ENCODE measurements around the gene ASPRV1. TPM values are rescaled to one million over a fixed set of nuclear protein-coding genes. Genes with fewer than 3 reads are reported as not detected.

Gene ASPRV1
- total and polyA plus RNA-seq, 10 of the 15 experiments (the other 5 are each of a cell fraction or from before 2014, with no cell fraction given): 0.11 to 1.1 (median 0.33) TPM

DNA sequence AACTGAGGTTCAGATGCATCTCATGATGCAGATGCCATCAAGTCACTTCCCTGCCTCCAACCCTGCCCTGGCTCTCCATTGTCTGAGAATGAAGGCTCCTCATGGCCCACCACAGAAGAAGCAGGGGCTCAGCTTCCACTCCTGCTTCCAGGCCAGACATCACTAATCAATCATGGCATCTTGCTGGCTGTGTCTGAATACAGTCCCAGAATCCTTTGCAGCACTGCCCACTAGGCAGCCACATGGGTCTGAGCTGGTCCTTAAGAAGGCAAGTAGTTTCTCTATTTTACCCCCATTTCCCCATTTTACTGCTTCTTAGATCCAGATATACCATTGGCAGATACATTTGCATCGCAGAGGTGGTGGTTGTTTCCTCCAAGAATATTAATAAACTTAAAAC, 7.3 kb downstream of the ASPRV1 start:
- no peak for TF ChIP-seq TAF1 (IDR thresholded peaks at IDR 0.05; ENCODE audit: borderline replicate concordance, low read depth, low read length)
- TF ChIP-seq, protein P1, sequence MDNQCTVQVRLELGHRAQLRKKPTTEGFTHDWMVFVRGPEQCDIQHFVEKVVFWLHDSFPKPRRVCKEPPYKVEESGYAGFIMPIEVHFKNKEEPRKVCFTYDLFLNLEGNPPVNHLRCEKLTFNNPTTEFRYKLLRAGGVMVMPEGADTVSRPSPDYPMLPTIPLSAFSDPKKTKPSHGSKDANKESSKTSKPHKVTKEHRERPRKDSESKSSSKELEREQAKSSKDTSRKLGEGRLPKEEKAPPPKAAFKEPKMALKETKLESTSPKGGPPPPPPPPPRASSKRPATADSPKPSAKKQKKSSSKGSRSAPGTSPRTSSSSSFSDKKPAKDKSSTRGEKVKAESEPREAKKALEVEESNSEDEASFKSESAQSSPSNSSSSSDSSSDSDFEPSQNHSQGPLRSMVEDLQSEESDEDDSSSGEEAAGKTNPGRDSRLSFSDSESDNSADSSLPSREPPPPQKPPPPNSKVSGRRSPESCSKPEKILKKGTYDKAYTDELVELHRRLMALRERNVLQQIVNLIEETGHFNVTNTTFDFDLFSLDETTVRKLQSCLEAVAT (IDR thresholded peaks at IDR 0.05): peak; percentile 66; the same call in 1 of the 2 replicates
- intact Hi-C loops (cut with micrococcal nuclease; ENCODE audit: unreplicated experiment): no loop called here
- Histone ChIP-seq H3K36me3 (ENCODE audit: control insufficient read depth in 2 of 2, insufficient read depth in 2 of 2, low read length in 1 of 2) (no peaks in the 10 kb centered on the region), H3K4me2 (ENCODE audit: control insufficient read depth, insufficient read depth) (no peak overlapping the region), H2AFZ (ENCODE audit: control insufficient read depth, low read depth, low read length) (no peak overlapping the region), H3K9me3 (replicated peaks; ENCODE audit: control insufficient read depth, insufficient read depth, low read length) (no peaks in the 10 kb centered on the region), H4K20me1 (ENCODE audit: control insufficient read depth, insufficient read depth) (no peaks in the 10 kb centered on the region), H3K27me3 (replicated peaks in 1 of 2; ENCODE audit: control insufficient read depth in 2 of 2, insufficient read depth in 2 of 2, low read length in 1 of 2) (no peaks in the 10 kb centered on the region), H3K27ac (ENCODE audit: control insufficient read depth, insufficient read depth) (no peak overlapping the region), H3K79me2 (ENCODE audit: control insufficient read depth, insufficient read depth, low read length) (no peaks in the 10 kb centered on the region), H3K4me3 (no peak overlapping the region), H3K9ac (ENCODE audit: control insufficient read depth, insufficient read depth, low read length) (no peak overlapping the region), H3K4me1 (ENCODE audit: control insufficient read depth, insufficient read depth, low read length) (no peaks in the 10 kb centered on the region)
- FAIRE-seq (no peak), ATAC-seq (peak; percentile 39; the same call in 2 of the 3 replicates), DNase-seq (ENCODE audit: low read depth, low spot score) (no peak)
- WGBS (ENCODE audit: insufficient coverage, insufficient replicate concordance, low lambda C conversion rate, missing lambda C conversion rate): 89% methylated on average over 1 of the region's 1 CpG
- ChIA-PET RAD21 (ENCODE audit: unreplicated experiment) (no interaction called here), POLR2A (no interaction called here), SMC1A (ENCODE audit: uncharacterized antibody, unreplicated experiment) (interaction anchor here (0.6 to 1.1 kb wide), 2 partner anchors 13 to 91 kb away, joined by 3 to 4 read pairs; no protein-coding TSS in a partner anchor), CTCF (interaction anchor here (1.3 kb wide), 1 partner anchor 42 kb away, joined by 4 read pairs; no protein-coding TSS in a partner anchor)
- in situ Hi-C loops (cut with MboI): no loop called here
- BruUV-seq (replicated peaks): no TSS peak

DNA sequence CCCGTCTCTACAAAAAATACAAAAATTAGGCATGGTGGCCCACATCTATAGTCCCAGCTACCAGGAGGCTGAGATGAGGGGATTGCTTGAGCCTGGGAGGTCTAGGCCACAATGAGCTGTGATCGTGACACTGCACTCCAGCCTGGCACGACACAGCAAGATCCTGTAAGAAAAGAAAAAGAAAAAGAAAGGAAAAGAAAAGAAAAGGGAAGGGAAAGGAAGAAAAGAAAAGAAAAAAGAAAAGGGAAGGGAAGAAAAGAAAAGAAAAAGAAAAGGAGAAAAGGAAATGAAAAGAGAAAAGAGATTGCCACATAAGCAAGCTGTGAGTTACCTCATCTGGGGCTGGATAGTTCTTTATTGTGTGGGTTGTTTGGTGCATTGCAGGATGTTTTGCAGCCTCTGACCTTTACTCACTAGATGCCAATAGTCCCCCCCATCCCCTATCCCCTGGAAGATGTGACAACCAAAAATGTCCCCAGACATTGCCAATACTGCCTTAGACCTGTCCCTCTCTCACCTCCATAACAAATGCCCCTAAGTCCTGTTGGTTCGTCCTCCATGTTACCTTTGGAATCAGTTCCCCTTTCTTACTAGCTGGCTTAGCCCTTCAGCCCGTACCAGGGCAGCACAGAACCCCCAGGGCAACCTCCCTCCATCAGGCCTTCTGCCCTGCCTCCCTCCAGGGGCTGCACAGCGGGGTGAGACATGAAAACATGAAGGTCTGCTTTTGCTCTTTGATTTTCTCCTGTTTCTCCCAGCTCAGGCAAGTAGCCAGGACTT, 8.9 kb downstream of the ASPRV1 start:
- SMC1A ChIA-PET (ENCODE audit: uncharacterized antibody, unreplicated experiment): interaction anchor here (1.1 to 1.3 kb wide), 3 partner anchors 12 to 109 kb away, joined by 3 read pairs; no protein-coding TSS in a partner anchor
- ATAC-seq (peak; percentile 69), DNase-seq (ENCODE audit: low read depth, low spot score) (no peak), FAIRE-seq (no peak)
- Histone ChIP-seq H2AFZ (ENCODE audit: control insufficient read depth, low read depth, low read length) (no peak overlapping the region), H3K36me3 (ENCODE audit: control insufficient read depth in 2 of 2, insufficient read depth in 2 of 2, low read length in 1 of 2) (no peaks in the 10 kb centered on the region), H3K9me3 (replicated peaks; ENCODE audit: control insufficient read depth, insufficient read depth, low read length) (no peaks in the 10 kb centered on the region), H3K27ac (ENCODE audit: control insufficient read depth, insufficient read depth) (no peak overlapping the region), H4K20me1 (ENCODE audit: control insufficient read depth, insufficient read depth) (no peaks in the 10 kb centered on the region), H3K4me3 (no peak overlapping the region), H3K4me2 (ENCODE audit: control insufficient read depth, insufficient read depth) (no peak overlapping the region), H3K9ac (ENCODE audit: control insufficient read depth, insufficient read depth, low read length) (no peak overlapping the region), H3K27me3 (replicated peaks in 1 of 2; ENCODE audit: control insufficient read depth in 2 of 2, insufficient read depth in 2 of 2, low read length in 1 of 2) (no peaks in the 10 kb centered on the region), H3K79me2 (ENCODE audit: control insufficient read depth, insufficient read depth, low read length) (no peaks in the 10 kb centered on the region), H3K4me1 (ENCODE audit: control insufficient read depth, insufficient read depth, low read length) (no peaks in the 10 kb centered on the region)
- no TSS peak for BruUV-seq (replicated peaks)
- TF ChIP-seq, protein P2, sequence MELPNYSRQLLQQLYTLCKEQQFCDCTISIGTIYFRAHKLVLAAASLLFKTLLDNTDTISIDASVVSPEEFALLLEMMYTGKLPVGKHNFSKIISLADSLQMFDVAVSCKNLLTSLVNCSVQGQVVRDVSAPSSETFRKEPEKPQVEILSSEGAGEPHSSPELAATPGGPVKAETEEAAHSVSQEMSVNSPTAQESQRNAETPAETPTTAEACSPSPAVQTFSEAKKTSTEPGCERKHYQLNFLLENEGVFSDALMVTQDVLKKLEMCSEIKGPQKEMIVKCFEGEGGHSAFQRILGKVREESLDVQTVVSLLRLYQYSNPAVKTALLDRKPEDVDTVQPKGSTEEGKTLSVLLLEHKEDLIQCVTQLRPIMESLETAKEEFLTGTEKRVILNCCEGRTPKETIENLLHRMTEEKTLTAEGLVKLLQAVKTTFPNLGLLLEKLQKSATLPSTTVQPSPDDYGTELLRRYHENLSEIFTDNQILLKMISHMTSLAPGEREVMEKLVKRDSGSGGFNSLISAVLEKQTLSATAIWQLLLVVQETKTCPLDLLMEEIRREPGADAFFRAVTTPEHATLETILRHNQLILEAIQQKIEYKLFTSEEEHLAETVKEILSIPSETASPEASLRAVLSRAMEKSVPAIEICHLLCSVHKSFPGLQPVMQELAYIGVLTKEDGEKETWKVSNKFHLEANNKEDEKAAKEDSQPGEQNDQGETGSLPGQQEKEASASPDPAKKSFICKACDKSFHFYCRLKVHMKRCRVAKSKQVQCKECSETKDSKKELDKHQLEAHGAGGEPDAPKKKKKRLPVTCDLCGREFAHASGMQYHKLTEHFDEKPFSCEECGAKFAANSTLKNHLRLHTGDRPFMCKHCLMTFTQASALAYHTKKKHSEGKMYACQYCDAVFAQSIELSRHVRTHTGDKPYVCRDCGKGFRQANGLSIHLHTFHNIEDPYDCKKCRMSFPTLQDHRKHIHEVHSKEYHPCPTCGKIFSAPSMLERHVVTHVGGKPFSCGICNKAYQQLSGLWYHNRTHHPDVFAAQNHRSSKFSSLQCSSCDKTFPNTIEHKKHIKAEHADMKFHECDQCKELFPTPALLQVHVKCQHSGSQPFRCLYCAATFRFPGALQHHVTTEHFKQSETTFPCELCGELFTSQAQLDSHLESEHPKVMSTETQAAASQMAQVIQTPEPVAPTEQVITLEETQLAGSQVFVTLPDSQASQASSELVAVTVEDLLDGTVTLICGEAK (IDR thresholded peaks at IDR 0.05; ENCODE audit: borderline replicate concordance): no peak
- TF ChIP-seq SPI1 (IDR thresholded peaks at IDR 0.05; ENCODE audit: borderline replicate concordance, insufficient read depth, low read depth, low read length): peak; percentile 71; the same call in 1 of the 2 replicates
- RAD21 ChIA-PET (ENCODE audit: unreplicated experiment): no interaction called here
- intact Hi-C loops (cut with micrococcal nuclease; ENCODE audit: unreplicated experiment): no loop called here
- POLR2A ChIA-PET: interaction anchor here (0.6 to 1.6 kb wide), 2 partner anchors 190 to 452 kb away, joined by 3 to 5 read pairs; no protein-coding TSS in a partner anchor
- WGBS (ENCODE audit: insufficient coverage, insufficient replicate concordance, low lambda C conversion rate, missing lambda C conversion rate): 41% methylated on average over 6 of the region's 6 CpGs
- in situ Hi-C loops (cut with MboI): no loop called here
- CTCF ChIA-PET: no interaction called here
